Measurements from ENCODE around the gene CRYL1.

Gene CRYL1

GRCh38 chr13:20416223-20416745, 109.4 kb downstream of the CRYL1 start:
- no peak for DNase-seq

GRCh38 chr13:20415694-20416107, 110.0 kb downstream of the CRYL1 start:
- no peak for DNase-seq

- no peak for DNase-seq
These were observed 110.4 kb downstream of the CRYL1 start for GRCh38 chr13:20415306-20415679.

- DNase-seq = no peak
These were observed 110.9 kb downstream of the CRYL1 start for GRCh38 chr13:20414546-20415305.

GRCh38 chr13:20412691-20413355, 112.8 kb downstream of the CRYL1 start:
- DNase-seq = peak; percentile 39

GRCh38 chr13:20411638-20412342, 113.9 kb downstream of the CRYL1 start:
- peak; percentile 20 for DNase-seq

GRCh38 chr13:20410726-20411125, 114.9 kb downstream of the CRYL1 start:
- no peak for DNase-seq

GRCh38 chr13:20408181-20408580, 117.5 kb downstream of the CRYL1 start:
- DNase-seq = no peak

- DNase-seq = no peak
These were observed 117.9 kb downstream of the CRYL1 start for GRCh38 chr13:20407759-20408158.

GRCh38 chr13:20405691-20406090, 120.0 kb downstream of the CRYL1 start:
- no peak for DNase-seq

- no peak for DNase-seq
These were observed 121.0 kb downstream of the CRYL1 start for GRCh38 chr13:20404488-20405222.

GRCh38 chr13:20403826-20404225, 121.8 kb downstream of the CRYL1 start:
- DNase-seq = no peak

- no peak for DNase-seq
These were observed 122.8 kb downstream of the CRYL1 start for GRCh38 chr13:20402881-20403280.

GRCh38 chr13:20401931-20402856, 123.5 kb downstream of the CRYL1 start:
- DNase-seq = no peak

- no peak for DNase-seq
These were observed 124.1 kb downstream of the CRYL1 start for GRCh38 chr13:20401531-20401930.

- no peak for DNase-seq
These were observed 124.9 kb downstream of the CRYL1 start for GRCh38 chr13:20400774-20401173.

- no peak for DNase-seq
These were observed 125.7 kb downstream of the CRYL1 start for GRCh38 chr13:20399961-20400360.

- no peak for DNase-seq
These were observed 126.1 kb downstream of the CRYL1 start for GRCh38 chr13:20399515-20399914.

- no peak for DNase-seq
These were observed 127.2 kb downstream of the CRYL1 start for GRCh38 chr13:20398459-20398858.

GRCh38 chr13:20397896-20398295, 127.8 kb downstream of the CRYL1 start:
- no peak for DNase-seq

- DNase-seq = no peak
These were observed 130.4 kb downstream of the CRYL1 start for GRCh38 chr13:20395061-20395916.

Measured in stimulated activated CD4-positive, alpha-beta T cell treated with anti-CD3 and anti-CD28 coated beads, Interleukin-1b, Interleukin-23, amount 100 ng/mL, for 48 hours (primary cell).